GM18861 (cell line): Measurements from ENCODE around the gene RPA1.
"Not testable (repeated sequence)": the region's sequence is repeated elsewhere in the genome, so short reads cannot be mapped to it uniquely, and the experiment has no call there.

Experiments used
- ATAC-seq: cut with Tn5 transposase; IDR thresholded peaks from one replicate; pipeline ENCODE4 v1.9.1; 2021; ENCODE audit not compliant: unreplicated experiment

Gene RPA1

GRCh38 chr17:1873418-1873817 is 43.6 kb downstream of the RPA1 start:
- no peak for ATAC-seq

- ATAC-seq = no peak
Observed at GRCh38 chr17:1875597-1875996, 45.8 kb downstream of the RPA1 start.

GRCh38 chr17:1878419-1879121 is 48.8 kb downstream of the RPA1 start:
- no peak for ATAC-seq

- no peak for ATAC-seq
Observed at GRCh38 chr17:1880851-1881630, 51.2 kb downstream of the RPA1 start.

- ATAC-seq = no peak
Observed at GRCh38 chr17:1882836-1883235, 53.0 kb downstream of the RPA1 start.

GRCh38 chr17:1883536-1883935 is 53.7 kb downstream of the RPA1 start:
- no peak for ATAC-seq

- no peak for ATAC-seq
Observed at GRCh38 chr17:1888741-1889140, 58.9 kb downstream of the RPA1 start.

- ATAC-seq = no peak
Observed at GRCh38 chr17:1890758-1891450, 61.1 kb downstream of the RPA1 start.

- ATAC-seq = no peak
Observed at GRCh38 chr17:1894753-1895339, 65.0 kb downstream of the RPA1 start.

GRCh38 chr17:1895479-1895878 is 65.7 kb downstream of the RPA1 start:
- ATAC-seq = not testable (repeated sequence)

- no peak for ATAC-seq
Observed at GRCh38 chr17:1896243-1897104, 66.7 kb downstream of the RPA1 start.

- no peak for ATAC-seq
Observed at GRCh38 chr17:1897105-1897656, 67.4 kb downstream of the RPA1 start.

- ATAC-seq = no peak
Observed at GRCh38 chr17:1898332-1898731, 68.5 kb downstream of the RPA1 start.

- ATAC-seq = no peak
Observed at GRCh38 chr17:1898872-1899271, 69.1 kb downstream of the RPA1 start.

GRCh38 chr17:1899403-1900000 is 69.7 kb downstream of the RPA1 start:
- no peak for ATAC-seq

GRCh38 chr17:1904273-1905182 is 74.7 kb downstream of the RPA1 start:
- ATAC-seq = no peak

- ATAC-seq = no peak
Observed at GRCh38 chr17:1905190-1905913, 75.5 kb downstream of the RPA1 start.

GRCh38 chr17:1906662-1907101 is 76.9 kb downstream of the RPA1 start:
- no peak for ATAC-seq
